ENCODE results near the gene ELF2. TPM values are rescaled to one million over a fixed set of nuclear protein-coding genes. Genes with fewer than 3 reads are reported as not detected.

ELF2 gene
- total RNA-seq, 1 donor from 2014 or later, result 25.1 TPM

DNA sequence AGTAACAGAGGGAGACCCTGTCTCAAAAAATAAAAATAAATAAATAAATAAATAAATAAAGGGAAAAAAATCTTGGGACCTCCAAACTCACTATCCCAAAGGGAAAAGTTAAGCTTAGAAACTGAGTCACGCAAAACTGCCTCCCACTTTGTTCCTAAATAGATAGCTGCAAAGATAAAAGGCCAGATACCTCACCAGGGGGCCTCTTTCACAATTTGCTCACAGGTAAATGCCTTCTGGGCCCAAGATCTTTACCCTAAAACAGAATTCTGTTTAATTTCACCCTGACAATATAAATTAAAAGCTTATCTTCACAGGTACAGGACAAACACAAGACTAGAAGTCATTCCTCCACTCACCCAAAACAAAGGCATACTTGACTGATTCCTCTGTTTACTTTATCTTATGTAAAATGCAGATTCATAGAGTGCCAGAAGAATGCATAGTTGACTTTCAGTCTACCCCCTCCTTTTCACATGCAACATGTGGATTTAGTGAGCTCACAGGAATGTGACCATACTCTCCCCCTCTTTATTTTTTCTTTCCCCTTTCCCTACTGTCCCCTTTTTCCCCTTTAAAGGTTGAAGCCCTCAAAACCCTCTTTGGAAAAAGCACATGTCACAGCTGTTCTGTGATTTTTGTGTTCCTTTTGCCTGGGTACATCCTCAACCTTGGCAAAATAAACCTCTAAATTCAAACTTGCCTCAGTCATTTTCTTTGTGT is 23.4 kb downstream of the ELF2 start:
- Histone ChIP-seq H3K79me2 (ENCODE audit: insufficient read depth, low read length) (peaks cover 4% of the 10 kb centered on the region), H2AFZ (ENCODE audit: low read depth, low read length) (no peak overlapping the region), H3K36me3 (ENCODE audit: insufficient read depth, low read length) (no peaks in the 10 kb centered on the region), H3K4me3 (ENCODE audit: insufficient read depth, low read depth, low read length) (no peak overlapping the region), H3K9me3 (ENCODE audit: insufficient read depth, low read depth, low read length) (no peaks in the 10 kb centered on the region), H3K4me1 (ENCODE audit: insufficient read depth, low read length) (no peaks in the 10 kb centered on the region), H3K27me3 (ENCODE audit: insufficient read depth, low read length) (no peaks in the 10 kb centered on the region), H4K20me1 (ENCODE audit: insufficient read depth, low read length) (peaks cover 4% of the 10 kb centered on the region), H3K9ac (ENCODE audit: low read length) (no peak overlapping the region), H3K27ac (ENCODE audit: low read depth, low read length) (no peak overlapping the region), H3K4me2 (ENCODE audit: low read length) (no peak overlapping the region)
- no peaks in the 10 kb centered on the region for H3K36me3 Mint-ChIP-seq (ENCODE audit: low read depth, unreplicated experiment)
- no peaks in the 10 kb centered on the region for H3K27me3 Mint-ChIP-seq (ENCODE audit: low read depth, unreplicated experiment)
- DNase-seq (ENCODE audit: low read depth) (no peak), FAIRE-seq (peak; percentile 64)
- H3K4me1 Mint-ChIP-seq (ENCODE audit: low read depth, unreplicated experiment), result peaks cover 9% of the 10 kb centered on the region
- peak overlapping the region; percentile 59 for H3K27ac Mint-ChIP-seq (ENCODE audit: unreplicated experiment)
- H3K9me3 Mint-ChIP-seq (ENCODE audit: unreplicated experiment), result no peaks in the 10 kb centered on the region
- H3K4me3 Mint-ChIP-seq (ENCODE audit: unreplicated experiment), result no peak overlapping the region
- TF ChIP-seq, protein P1, sequence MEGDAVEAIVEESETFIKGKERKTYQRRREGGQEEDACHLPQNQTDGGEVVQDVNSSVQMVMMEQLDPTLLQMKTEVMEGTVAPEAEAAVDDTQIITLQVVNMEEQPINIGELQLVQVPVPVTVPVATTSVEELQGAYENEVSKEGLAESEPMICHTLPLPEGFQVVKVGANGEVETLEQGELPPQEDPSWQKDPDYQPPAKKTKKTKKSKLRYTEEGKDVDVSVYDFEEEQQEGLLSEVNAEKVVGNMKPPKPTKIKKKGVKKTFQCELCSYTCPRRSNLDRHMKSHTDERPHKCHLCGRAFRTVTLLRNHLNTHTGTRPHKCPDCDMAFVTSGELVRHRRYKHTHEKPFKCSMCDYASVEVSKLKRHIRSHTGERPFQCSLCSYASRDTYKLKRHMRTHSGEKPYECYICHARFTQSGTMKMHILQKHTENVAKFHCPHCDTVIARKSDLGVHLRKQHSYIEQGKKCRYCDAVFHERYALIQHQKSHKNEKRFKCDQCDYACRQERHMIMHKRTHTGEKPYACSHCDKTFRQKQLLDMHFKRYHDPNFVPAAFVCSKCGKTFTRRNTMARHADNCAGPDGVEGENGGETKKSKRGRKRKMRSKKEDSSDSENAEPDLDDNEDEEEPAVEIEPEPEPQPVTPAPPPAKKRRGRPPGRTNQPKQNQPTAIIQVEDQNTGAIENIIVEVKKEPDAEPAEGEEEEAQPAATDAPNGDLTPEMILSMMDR (IDR thresholded peaks at IDR 0.05; ENCODE audit: insufficient read depth, low read depth, low read length), result no peak
- no peak for TF ChIP-seq EZH2 (IDR thresholded peaks at IDR 0.05; ENCODE audit: insufficient read depth, low read length)

DNA sequence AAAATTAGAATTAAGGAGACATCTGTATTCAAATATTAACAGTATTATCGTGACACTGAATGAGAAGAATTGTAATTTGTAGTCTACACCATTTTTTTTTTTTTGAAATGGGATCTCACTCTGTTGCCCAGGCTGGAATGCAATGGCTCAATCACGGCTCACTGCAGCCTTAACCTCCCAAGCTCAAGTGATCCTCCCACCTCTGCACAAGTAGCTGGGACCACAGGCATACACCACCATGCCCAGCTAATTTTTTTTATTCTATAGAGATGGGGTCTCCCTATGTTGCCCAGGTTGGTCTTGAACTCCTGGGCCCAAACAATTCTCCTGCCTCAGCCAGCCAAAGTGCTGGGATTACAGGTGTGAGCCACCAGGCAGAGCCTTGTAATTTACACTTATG is 24.8 kb downstream of the ELF2 start:
- DNase-seq (ENCODE audit: low read depth), result no peak
- no peaks in the 10 kb centered on the region for H3K36me3 ChIP-seq (ENCODE audit: insufficient read depth, low read length)
- no peaks in the 10 kb centered on the region for H3K27me3 ChIP-seq (ENCODE audit: insufficient read depth, low read length)
- no peak for FAIRE-seq
- H3K4me1 ChIP-seq (ENCODE audit: insufficient read depth, low read length), result no peaks in the 10 kb centered on the region
- peaks cover 5% of the 10 kb centered on the region for H3K79me2 ChIP-seq (ENCODE audit: insufficient read depth, low read length)
- no peaks in the 10 kb centered on the region for H3K9me3 ChIP-seq (ENCODE audit: insufficient read depth, low read depth, low read length)
- H3K4me3 Mint-ChIP-seq (ENCODE audit: unreplicated experiment), result no peak overlapping the region
- H3K27me3 Mint-ChIP-seq (ENCODE audit: low read depth, unreplicated experiment), result no peaks in the 10 kb centered on the region
- no peaks in the 10 kb centered on the region for H3K9me3 Mint-ChIP-seq (ENCODE audit: unreplicated experiment)
- no peak overlapping the region for H3K9ac ChIP-seq (ENCODE audit: low read length)
- H3K4me3 ChIP-seq (ENCODE audit: insufficient read depth, low read depth, low read length), result no peak overlapping the region
- H4K20me1 ChIP-seq (ENCODE audit: insufficient read depth, low read length), result peaks cover 4% of the 10 kb centered on the region
- no peak overlapping the region for H3K27ac Mint-ChIP-seq (ENCODE audit: unreplicated experiment)
- TF ChIP-seq, protein P1 (IDR thresholded peaks at IDR 0.05; ENCODE audit: insufficient read depth, low read depth, low read length), result no peak
- TF ChIP-seq EZH2 (IDR thresholded peaks at IDR 0.05; ENCODE audit: insufficient read depth, low read length), result no peak
- no peak overlapping the region for H3K27ac ChIP-seq (ENCODE audit: low read depth, low read length)
- no peak overlapping the region for H3K4me2 ChIP-seq (ENCODE audit: low read length)
- no peak overlapping the region for H2AFZ ChIP-seq (ENCODE audit: low read depth, low read length)
- H3K4me1 Mint-ChIP-seq (ENCODE audit: low read depth, unreplicated experiment), result peaks cover 9% of the 10 kb centered on the region
- H3K36me3 Mint-ChIP-seq (ENCODE audit: low read depth, unreplicated experiment), result peaks cover 1% of the 10 kb centered on the region
